Lung (tissue), 12 donors: ENCODE measurements around the gene DIS3L2. TPM values are rescaled to one million over a fixed set of nuclear protein-coding genes. Genes with fewer than 3 reads are reported as not detected.
A peak's percentile ranks its signal among the peaks of the same experiment; 100 is the strongest.

Experiments used
- ATAC-seq: fragments of 200-7000 bp; cut with Tn5 transposase; one replicate; pipeline ENCODE4 v1.9.1; 2020; ENCODE audit warnings: moderate number of reproducible peaks; ENCODE audit not compliant: insufficient read depth, low FRiP score
- DNase-seq, 3 donors: peaks; one replicate each; pipeline ENCODE4 v3.0.0-alpha.2; 2013 to 2017
- H3K27ac ChIP-seq, 2 donors: one replicate each; pipeline ENCODE4 v1.5.1; 2013; ENCODE audit warnings: mild to moderate bottlenecking in 2 of 2, moderate library complexity in 2 of 2, control low read depth in 1 of 2, inconsistent platforms in 1 of 2, low read depth in 1 of 2, low read length in 1 of 2
- H3K27me3 ChIP-seq, 3 donors: one replicate each; pipeline ENCODE4 v1.5.1; 2013; ENCODE audit warnings: low read length in 2 of 3; ENCODE audit not compliant: control insufficient read depth in 3 of 3, insufficient read depth in 3 of 3
- H3K36me3 ChIP-seq, 4 donors: one replicate each; pipeline ENCODE4 v1.5.1; 2013; ENCODE audit warnings: low read length in 4 of 4, mild to moderate bottlenecking in 1 of 4, moderate library complexity in 1 of 4; ENCODE audit not compliant: control insufficient read depth in 4 of 4, insufficient read depth in 4 of 4
- H3K4me1 ChIP-seq, 5 donors: one replicate each; pipeline ENCODE4 v1.5.1; 2013; ENCODE audit warnings: low read length in 5 of 5, mild to moderate bottlenecking in 2 of 5, moderate library complexity in 1 of 5; ENCODE audit not compliant: control insufficient read depth in 5 of 5, insufficient read depth in 5 of 5
- H3K4me3 ChIP-seq: one replicate; pipeline ENCODE4 v1.5.1; 2013; ENCODE audit warnings: mild to moderate bottlenecking, control low read depth, moderate library complexity
- H3K9ac ChIP-seq, 2 donors: one replicate each; pipeline ENCODE4 v1.5.1; 2013; ENCODE audit warnings: low read length in 2 of 2, control low read depth in 1 of 2; ENCODE audit not compliant: insufficient read depth in 1 of 2
- H3K9me3 ChIP-seq, 4 donors: one replicate each; pipeline ENCODE4 v1.5.1; 2013; ENCODE audit warnings: low read length in 3 of 4, mild to moderate bottlenecking in 1 of 4, moderate library complexity in 1 of 4; ENCODE audit not compliant: control insufficient read depth in 4 of 4, insufficient read depth in 3 of 4
- WGBS, 2 donors: extraction: QIAGEN DNeasy Blood & Tissue Kit; methylation state at CpG; one replicate each; pipeline ENCODE4 v1.1.7; 2013; 5-methylcytosine and 5-hydroxymethylcytosine counted together
- polyA plus RNA-seq, 2 donors: library from polyadenylated mRNA; stranded (reverse); fragments of 200-250 nt; gene quantifications; one replicate each; pipeline ENCODE4 v1.2.1, GENCODE V29; 2013
- total RNA-seq, 2 donors: library from RNA; depleted of rRNA in 1 of 2; stranded (reverse); fragments of >200 nt in 1 of 2; gene quantifications; one replicate each; pipeline ENCODE4 v1.2.1, GENCODE V29; 2014 to 2021
- TF ChIP-seq, protein P1 (sequence below): IDR thresholded peaks from 2 replicates; pipeline ENCODE4 v1.5.1; 2012; ENCODE audit warnings: mild to moderate bottlenecking; ENCODE audit errors: control extremely low read depth, extremely low read depth
- donor health status: control.
- donor health status: control.
- donor health status: Bipolar disorder and iron deficiency.
- donor health status: healthy.
- donor health status: DM: yes; HTN: yes; CAD: no.

DIS3L2 gene
- total and polyA plus RNA-seq, 4 donors = 12.7 to 41.0 (median 31.1) TPM

DNA sequence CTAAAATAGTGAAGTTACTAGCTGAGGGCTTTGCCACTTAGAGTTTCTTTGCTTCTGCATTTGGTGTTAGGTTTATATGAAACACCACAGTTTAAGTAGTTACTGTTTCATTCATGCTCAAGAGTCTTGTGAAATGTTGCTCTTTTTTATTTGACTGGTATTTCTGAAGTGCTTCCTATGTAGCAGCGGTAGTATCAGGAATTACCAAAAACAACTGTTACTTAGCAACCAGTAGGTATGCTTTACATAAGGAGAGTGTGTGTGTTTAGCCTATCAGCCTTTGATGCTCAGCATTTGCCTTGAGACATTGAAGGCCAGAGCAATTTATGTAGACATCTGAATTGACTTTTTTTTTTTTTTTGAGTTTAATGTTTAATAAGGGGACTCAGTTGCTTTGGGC lies 3.6 kb downstream of the DIS3L2 start:
- Histone ChIP-seq H3K4me1 (peaks cover 0 to 10% (median 4%) of the 10 kb centered on the region in 5 donors), H3K27me3 (no peaks in the 10 kb centered on the region), H3K9ac (no peak overlapping the region), H3K36me3 (no peaks in the 10 kb centered on the region), H3K27ac (no peak overlapping the region), H3K9me3 (no peaks in the 10 kb centered on the region), H3K4me3 (no peak overlapping the region)
- ATAC-seq = no peak
- peak in 2 of 3 donors; percentile 50 to 69 for DNase-seq
- WGBS, 2 donors = 33 to 35% methylated on average over 1 of the region's 1 CpG
- TF ChIP-seq, protein P1, sequence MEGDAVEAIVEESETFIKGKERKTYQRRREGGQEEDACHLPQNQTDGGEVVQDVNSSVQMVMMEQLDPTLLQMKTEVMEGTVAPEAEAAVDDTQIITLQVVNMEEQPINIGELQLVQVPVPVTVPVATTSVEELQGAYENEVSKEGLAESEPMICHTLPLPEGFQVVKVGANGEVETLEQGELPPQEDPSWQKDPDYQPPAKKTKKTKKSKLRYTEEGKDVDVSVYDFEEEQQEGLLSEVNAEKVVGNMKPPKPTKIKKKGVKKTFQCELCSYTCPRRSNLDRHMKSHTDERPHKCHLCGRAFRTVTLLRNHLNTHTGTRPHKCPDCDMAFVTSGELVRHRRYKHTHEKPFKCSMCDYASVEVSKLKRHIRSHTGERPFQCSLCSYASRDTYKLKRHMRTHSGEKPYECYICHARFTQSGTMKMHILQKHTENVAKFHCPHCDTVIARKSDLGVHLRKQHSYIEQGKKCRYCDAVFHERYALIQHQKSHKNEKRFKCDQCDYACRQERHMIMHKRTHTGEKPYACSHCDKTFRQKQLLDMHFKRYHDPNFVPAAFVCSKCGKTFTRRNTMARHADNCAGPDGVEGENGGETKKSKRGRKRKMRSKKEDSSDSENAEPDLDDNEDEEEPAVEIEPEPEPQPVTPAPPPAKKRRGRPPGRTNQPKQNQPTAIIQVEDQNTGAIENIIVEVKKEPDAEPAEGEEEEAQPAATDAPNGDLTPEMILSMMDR = no peak

DNA sequence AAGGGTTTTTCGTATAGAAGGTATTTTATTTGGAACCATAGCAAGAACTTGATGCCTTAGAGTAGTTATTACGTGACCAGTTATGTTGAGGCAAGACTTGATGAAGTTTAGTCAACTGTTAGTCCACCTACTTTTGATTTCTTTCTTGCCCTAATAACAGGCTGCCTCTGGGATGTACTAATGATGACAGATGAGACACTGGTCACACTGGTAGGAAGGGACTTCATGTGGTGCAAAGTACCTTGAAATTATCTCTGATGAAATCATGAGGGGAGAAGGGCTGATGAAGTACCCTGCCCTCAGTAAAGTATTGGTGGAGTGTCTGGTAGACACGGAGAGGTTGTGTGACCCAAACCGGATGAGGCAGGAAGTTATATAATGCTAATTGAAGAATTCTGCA lies 5.4 kb downstream of the DIS3L2 start:
- Histone ChIP-seq H3K27ac (no peak overlapping the region), H3K27me3 (no peaks in the 10 kb centered on the region), H3K4me1 (peaks cover 0 to 4% (median 0%) of the 10 kb centered on the region in 5 donors), H3K36me3 (no peaks in the 10 kb centered on the region), H3K9me3 (no peaks in the 10 kb centered on the region), H3K9ac (no peak overlapping the region), H3K4me3 (no peak overlapping the region)
- DNase-seq (no peak), ATAC-seq (no peak)
- TF ChIP-seq, protein P1 = no peak
- WGBS, 2 donors = 46 to 63% methylated on average over 4 of the region's 4 CpGs

DNA sequence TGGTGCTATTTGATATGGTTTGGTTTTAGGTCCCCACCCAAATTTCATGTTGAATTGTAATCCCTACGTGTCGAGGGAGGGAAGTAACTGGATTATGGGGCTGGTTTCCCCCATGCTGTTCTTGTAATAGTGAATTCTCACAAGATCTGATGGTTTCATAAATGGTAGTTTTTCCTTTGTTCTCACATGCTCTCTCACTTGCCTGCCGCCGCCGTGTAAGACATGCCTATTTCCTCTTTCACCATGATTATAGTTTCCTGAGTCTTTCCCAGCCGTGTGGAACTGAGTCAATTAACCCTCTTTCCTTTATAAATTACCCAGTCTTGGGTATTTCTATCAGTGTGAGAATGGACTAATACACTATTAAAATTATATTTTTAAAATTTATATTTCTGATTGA lies 7.3 kb downstream of the DIS3L2 start:
- Histone ChIP-seq H3K27me3 (no peaks in the 10 kb centered on the region), H3K4me3 (no peak overlapping the region), H3K36me3 (no peaks in the 10 kb centered on the region), H3K9ac (no peak overlapping the region), H3K4me1 (peaks cover 0 to 4% (median 0%) of the 10 kb centered on the region in 5 donors), H3K27ac (no peak overlapping the region), H3K9me3 (no peaks in the 10 kb centered on the region)
- TF ChIP-seq, protein P1 = no peak
- DNase-seq (no peak), ATAC-seq (no peak)
- 72 to 89% methylated on average over 6 of the region's 6 CpGs for WGBS, 2 donors

GRCh38 chr2:231970461-231970860 lies 8.9 kb downstream of the DIS3L2 start:
- Histone ChIP-seq H3K27me3 (no peaks in the 10 kb centered on the region), H3K9ac (no peak overlapping the region), H3K27ac (no peak overlapping the region), H3K4me3 (no peak overlapping the region), H3K9me3 (no peaks in the 10 kb centered on the region), H3K36me3 (no peaks in the 10 kb centered on the region), H3K4me1 (no peaks in the 10 kb centered on the region)
- ATAC-seq = no peak
- 94% methylated on average over 3 of the region's 3 CpGs for WGBS, 2 donors
- no peak for DNase-seq
- TF ChIP-seq, protein P1 = no peak
